Measurements from ENCODE around the gene SETBP1. TPM values are rescaled to one million over a fixed set of nuclear protein-coding genes. Genes with fewer than 3 reads are reported as not detected.

SETBP1 gene
- total RNA-seq, 1 donor from 2014 or later: 72.8 TPM

GRCh38 chr18:44705075-44705675, 24.5 kb downstream of the SETBP1 start:
- Mint-ChIP-seq H3K27ac (no peak overlapping the region), H3K27me3 (no peaks in the 10 kb centered on the region), H3K36me3 (ENCODE audit: low read depth) (peaks cover 75% of the 10 kb centered on the region), H3K9me3 (no peaks in the 10 kb centered on the region), H3K4me1 (peaks cover 70% of the 10 kb centered on the region), H3K4me3 (no peak overlapping the region)
- ChIA-PET CTCF (no interaction called here), POLR2A (interaction anchor here (1.0 kb wide), 1 partner anchor 23 kb away, joined by 3 read pairs; no protein-coding TSS in a partner anchor)
- ATAC-seq (ENCODE audit: low read depth) (no peak), DNase-seq (no peak)
- intact Hi-C loops (cut with micrococcal nuclease): no loop called here
- no peak for TF ChIP-seq CTCF (IDR thresholded peaks at IDR 0.05)

GRCh38 chr18:44708451-44709083, 27.9 kb downstream of the SETBP1 start:
- no peak overlapping the region for H3K4me3 Mint-ChIP-seq
- no peaks in the 10 kb centered on the region for H3K9me3 Mint-ChIP-seq
- intact Hi-C loops (cut with micrococcal nuclease): no loop called here
- H3K4me1 Mint-ChIP-seq: peaks cover 66% of the 10 kb centered on the region
- peak overlapping the region; percentile 56 for H3K27ac Mint-ChIP-seq
- H3K27me3 Mint-ChIP-seq: no peaks in the 10 kb centered on the region
- no peak for TF ChIP-seq CTCF (IDR thresholded peaks at IDR 0.05)
- peaks cover 69% of the 10 kb centered on the region for H3K36me3 Mint-ChIP-seq (ENCODE audit: low read depth)
- ATAC-seq (ENCODE audit: low read depth) (no peak), DNase-seq (no peak)
- ChIA-PET CTCF (no interaction called here), POLR2A (no interaction called here)

- peaks cover 58% of the 10 kb centered on the region for H3K4me1 Mint-ChIP-seq
- H3K9me3 Mint-ChIP-seq: no peaks in the 10 kb centered on the region
- POLR2A ChIA-PET: interaction anchor here (0.7 to 0.8 kb wide), 2 partner anchors 24 to 25 kb away, joined by 6 to 8 read pairs; no protein-coding TSS in a partner anchor
- H3K36me3 Mint-ChIP-seq (ENCODE audit: low read depth): peaks cover 67% of the 10 kb centered on the region
- intact Hi-C loops (cut with micrococcal nuclease): loop anchor here (1.0 kb wide), 1 partner anchor 10 kb away; no protein-coding TSS in a partner anchor
- no peak for DNase-seq
- H3K27ac Mint-ChIP-seq: peak overlapping the region; percentile 63
- H3K27me3 Mint-ChIP-seq: no peaks in the 10 kb centered on the region
- TF ChIP-seq CTCF (IDR thresholded peaks at IDR 0.05): no peak
- peak overlapping the region; percentile 9 for H3K4me3 Mint-ChIP-seq
- CTCF ChIA-PET: no interaction called here
- peak; percentile 56 for ATAC-seq (ENCODE audit: low read depth)
Observed at GRCh38 chr18:44709307-44710126, 28.8 kb downstream of the SETBP1 start.

- DNase-seq (no peak), ATAC-seq (ENCODE audit: low read depth) (no peak)
- Mint-ChIP-seq H3K36me3 (ENCODE audit: low read depth) (peaks cover 68% of the 10 kb centered on the region), H3K4me1 (peaks cover 68% of the 10 kb centered on the region), H3K27me3 (no peaks in the 10 kb centered on the region), H3K9me3 (no peaks in the 10 kb centered on the region), H3K27ac (peak overlapping the region; percentile 56), H3K4me3 (no peak overlapping the region)
- ChIA-PET POLR2A (interaction anchor here (0.7 kb wide), 1 partner anchor 18 kb away, joined by 5 read pairs; no protein-coding TSS in a partner anchor), CTCF (interaction anchor here (0.7 kb wide), 1 partner anchor 470 kb away, joined by 3 read pairs; no protein-coding TSS in a partner anchor)
- intact Hi-C loops (cut with micrococcal nuclease): loop anchor here (1.0 kb wide), 1 partner anchor 8 kb away; no protein-coding TSS in a partner anchor
- TF ChIP-seq CTCF (IDR thresholded peaks at IDR 0.05): no peak
Observed at GRCh38 chr18:44710931-44711330, 30.2 kb downstream of the SETBP1 start.
